Measurements from ENCODE around the gene SERINC2.
"Not testable (repeated sequence)": the region's sequence is repeated elsewhere in the genome, so short reads cannot be mapped to it uniquely, and the experiment has no call there.

Gene SERINC2

GRCh38 chr1:31382379-31382989 is 30.5 kb upstream of the SERINC2 start:
- DNase-seq (ENCODE audit: extremely low read depth in 1 of 2, low read depth in 1 of 2), result no peak

DNA sequence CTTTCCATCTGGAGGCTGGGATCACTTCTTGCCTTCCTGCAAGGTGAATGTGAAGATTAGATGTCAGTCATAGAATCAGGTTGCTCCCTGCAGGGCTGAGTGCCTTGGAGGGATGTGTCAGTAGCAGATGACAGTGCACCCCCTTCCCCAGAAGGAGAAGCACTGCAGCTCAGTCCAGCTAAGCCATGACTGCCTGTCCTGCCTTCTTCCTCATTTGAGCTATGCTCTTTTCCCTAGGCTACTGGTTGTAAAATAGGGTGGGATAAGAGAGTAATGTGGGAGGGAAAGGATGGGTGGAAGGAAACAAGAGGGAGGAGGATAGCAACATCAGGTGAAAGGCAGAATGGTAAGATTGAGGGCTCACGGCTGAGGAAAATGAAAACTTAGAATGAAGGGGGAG is 29.0 kb upstream of the SERINC2 start:
- no peak for DNase-seq (ENCODE audit: extremely low read depth in 1 of 2, low read depth in 1 of 2)

DNA sequence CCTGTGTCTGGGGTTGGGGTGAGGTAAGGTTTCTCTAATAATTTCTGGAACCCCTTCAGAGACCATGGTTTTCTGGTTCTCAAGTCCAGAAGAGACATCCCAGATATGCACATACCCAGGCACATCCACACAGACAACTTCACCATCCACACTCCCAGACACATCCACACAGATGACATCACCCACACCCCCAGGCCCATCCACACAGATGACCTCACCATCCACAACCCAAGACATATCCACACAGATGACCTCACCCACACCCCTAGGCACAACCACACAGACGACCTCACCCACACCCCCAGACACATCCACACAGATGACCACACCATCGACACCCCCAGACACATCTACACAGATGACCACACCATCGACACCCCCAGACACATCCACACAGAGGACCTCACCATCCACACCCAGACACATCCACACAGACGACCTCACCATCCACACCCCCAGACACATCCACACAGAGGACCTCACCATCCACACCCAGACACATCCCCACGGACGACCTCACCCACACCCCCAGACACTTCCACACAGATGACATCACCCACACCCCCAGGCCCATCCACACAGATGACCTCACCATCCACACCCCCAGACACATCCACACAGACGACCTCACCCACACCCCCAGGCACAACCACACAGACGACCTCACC is 26.3 kb upstream of the SERINC2 start:
- not testable (repeated sequence) for DNase-seq (ENCODE audit: extremely low read depth in 1 of 2, low read depth in 1 of 2)

GRCh38 chr1:31387612-31388011 is 25.4 kb upstream of the SERINC2 start:
- DNase-seq (ENCODE audit: extremely low read depth in 1 of 2, low read depth in 1 of 2), result no peak

DNA sequence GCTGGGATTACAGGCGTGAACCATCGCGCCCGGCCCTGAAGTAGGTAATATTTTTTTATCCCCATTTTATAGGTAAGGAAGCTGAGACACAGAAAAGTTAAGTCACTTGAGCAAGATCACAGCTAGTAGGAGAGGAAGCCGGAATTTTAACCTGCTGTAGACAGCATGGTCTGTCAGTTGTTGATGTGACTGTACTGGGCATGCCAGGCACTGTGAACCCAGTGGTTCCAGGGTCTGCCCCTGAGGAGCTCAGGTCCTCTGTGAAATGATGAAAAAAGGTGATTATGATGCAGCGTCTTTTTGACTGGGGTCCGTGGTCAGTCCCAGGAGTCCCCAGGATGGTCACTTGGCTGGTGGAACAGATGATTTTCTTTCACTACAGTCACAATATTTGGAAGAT is 23.4 kb upstream of the SERINC2 start:
- no peak for DNase-seq (ENCODE audit: extremely low read depth in 1 of 2, low read depth in 1 of 2)

GRCh38 chr1:31390071-31390470 is 22.9 kb upstream of the SERINC2 start:
- no peak for DNase-seq (ENCODE audit: extremely low read depth in 1 of 2, low read depth in 1 of 2)

GRCh38 chr1:31393463-31393862 is 19.6 kb upstream of the SERINC2 start:
- DNase-seq (ENCODE audit: extremely low read depth in 1 of 2, low read depth in 1 of 2), result no peak

GRCh38 chr1:31394584-31395193 is 18.3 kb upstream of the SERINC2 start:
- DNase-seq (ENCODE audit: extremely low read depth in 1 of 2, low read depth in 1 of 2), result peak; percentile 37 to 71

DNA sequence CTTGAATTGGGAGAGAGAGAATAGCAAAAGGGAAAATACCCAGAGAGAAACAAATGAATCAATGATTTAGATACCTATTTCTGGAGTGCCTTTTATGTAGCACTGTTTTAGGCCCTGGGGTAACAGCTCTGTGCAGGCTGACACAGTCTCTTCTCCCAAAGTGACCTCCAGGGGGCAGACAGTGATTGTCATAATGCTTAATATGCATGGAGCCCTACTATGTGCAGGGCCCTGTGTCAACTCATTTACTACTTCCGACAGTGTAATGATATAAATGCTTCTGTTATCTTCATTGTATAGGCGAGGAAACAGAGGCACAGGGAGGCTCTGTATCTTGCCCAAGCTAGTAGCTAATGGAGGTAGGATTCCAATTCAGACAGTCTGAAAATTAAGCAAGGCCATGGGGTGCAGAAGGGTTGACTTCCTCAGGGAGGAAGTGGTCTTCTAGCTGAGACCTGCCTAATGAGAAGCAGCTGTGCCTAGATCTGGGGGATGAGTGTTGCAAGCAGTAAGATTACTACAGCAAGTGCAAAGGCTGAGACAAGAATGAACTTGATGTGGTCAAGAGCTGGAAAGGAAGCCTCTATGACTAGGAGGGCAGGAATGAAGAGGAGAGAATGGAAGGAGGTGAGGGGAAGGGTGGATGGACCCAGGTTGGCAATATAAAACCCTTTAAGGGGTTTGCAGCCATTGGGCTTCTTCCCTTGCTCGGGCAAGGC is 16.2 kb upstream of the SERINC2 start:
- no peak for DNase-seq (ENCODE audit: extremely low read depth in 1 of 2, low read depth in 1 of 2)

DNA sequence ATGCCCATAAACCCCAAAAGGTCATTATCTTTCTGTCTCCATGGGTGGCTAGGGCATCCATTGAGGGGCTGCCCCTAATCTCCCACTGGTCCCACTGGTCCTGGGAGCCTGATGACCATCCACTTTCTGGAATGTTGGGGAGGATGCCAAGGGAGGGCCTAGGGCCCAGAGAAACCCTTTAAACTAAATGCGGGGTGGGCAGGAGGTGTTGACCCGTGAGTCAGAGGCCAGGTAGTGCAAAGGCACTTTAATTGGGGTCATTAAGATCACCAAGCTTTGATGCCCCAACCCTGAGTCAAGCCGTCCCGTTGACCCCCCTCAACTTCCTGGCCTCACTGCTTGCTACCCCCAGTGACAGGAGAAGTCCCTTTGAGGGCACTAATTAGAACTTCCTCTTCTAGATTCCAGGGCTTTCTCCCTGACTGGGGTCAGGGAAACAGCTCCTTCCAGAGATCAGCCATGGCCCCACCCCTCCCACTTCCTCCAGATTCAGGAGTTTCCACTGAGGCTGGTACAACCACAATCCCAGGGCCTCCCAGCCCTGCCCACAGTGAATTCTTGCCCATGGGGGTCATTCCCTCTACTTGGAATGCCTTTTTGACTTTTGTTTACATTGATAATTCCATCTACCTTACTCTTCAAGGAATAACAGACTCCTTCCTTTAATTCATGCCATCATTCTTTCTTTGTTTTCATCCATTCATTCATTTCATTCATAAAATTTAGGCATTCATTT is 15.5 kb upstream of the SERINC2 start:
- DNase-seq (ENCODE audit: extremely low read depth in 1 of 2, low read depth in 1 of 2), result no peak

- DNase-seq (ENCODE audit: extremely low read depth in 1 of 2, low read depth in 1 of 2), result no peak
Measured at GRCh38 chr1:31398246-31398645, 14.8 kb upstream of the SERINC2 start.

DNA sequence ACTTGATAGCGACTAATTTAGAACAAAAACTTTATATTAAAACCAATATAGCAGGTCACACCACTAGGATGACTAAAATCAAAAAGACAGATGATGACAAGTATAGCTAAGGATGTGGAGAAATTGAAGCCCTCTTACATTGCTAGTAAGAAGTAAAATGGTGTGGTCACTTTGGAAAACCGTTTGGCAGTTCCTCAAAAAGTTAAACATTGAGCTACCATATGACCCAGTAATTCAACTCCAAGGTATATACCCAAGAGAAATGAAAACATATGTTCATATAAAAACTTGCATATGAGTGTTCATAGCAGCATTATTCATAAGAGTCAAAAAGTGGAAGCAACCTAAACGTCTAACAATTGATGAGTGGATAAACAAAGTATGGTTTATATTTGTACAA is 13.0 kb upstream of the SERINC2 start:
- no peak for DNase-seq (ENCODE audit: extremely low read depth in 1 of 2, low read depth in 1 of 2)

- DNase-seq (ENCODE audit: extremely low read depth in 1 of 2, low read depth in 1 of 2), result no peak
Measured at GRCh38 chr1:31400393-31400792, 12.6 kb upstream of the SERINC2 start.

DNA sequence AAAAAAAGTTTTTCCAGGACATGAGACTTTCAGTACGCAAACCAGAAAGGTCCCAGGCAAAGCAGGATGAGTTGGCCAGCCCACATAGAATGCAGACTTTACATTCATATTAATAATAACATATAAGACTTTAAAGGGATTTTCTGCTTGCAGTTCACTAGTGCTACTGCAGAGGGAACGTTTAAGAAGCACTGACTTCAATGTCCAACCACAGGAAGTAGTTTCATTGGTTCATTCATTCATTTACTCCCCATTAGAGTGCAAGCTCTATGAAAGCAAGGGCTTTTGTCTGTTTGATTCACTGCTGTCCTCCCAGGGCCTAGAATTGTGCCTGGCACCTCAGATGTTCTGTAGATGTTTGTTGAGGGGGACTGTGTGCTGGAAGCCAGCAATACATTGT is 11.8 kb upstream of the SERINC2 start:
- no peak for DNase-seq (ENCODE audit: extremely low read depth in 1 of 2, low read depth in 1 of 2)

DNA sequence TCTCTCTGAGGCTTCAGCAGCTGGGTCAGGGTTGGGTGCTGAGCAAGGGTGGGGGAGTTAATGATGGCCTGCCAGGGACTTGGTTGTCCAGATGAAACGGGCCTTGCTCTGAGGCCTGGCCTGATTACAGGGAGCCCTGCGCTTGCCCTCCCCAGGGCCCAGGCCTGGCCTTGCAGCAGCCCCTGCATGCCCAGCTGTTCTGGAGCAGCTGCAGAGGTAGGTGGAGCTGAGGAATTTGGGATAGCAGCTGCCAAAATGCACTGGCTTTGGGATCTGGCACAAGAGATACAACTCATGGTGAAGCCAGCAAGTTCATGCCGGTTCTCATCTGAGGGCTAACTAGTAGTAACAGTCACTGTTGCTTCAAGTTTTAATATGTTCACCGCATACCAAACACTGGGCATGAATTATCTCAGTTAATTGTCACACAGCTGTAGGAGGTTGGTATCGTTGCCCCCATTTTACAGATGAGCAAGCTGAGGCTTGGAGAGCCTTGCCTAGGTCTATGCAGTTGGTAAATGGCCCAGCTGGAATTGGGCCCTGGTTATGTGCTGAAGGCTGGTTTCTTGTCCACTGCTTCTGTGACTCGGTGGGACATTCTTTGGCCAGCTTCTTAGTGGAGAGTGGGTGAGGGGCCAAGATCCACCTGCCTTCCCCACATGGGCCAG is 7.3 kb upstream of the SERINC2 start:
- DNase-seq (ENCODE audit: extremely low read depth in 1 of 2, low read depth in 1 of 2), result no peak

DNA sequence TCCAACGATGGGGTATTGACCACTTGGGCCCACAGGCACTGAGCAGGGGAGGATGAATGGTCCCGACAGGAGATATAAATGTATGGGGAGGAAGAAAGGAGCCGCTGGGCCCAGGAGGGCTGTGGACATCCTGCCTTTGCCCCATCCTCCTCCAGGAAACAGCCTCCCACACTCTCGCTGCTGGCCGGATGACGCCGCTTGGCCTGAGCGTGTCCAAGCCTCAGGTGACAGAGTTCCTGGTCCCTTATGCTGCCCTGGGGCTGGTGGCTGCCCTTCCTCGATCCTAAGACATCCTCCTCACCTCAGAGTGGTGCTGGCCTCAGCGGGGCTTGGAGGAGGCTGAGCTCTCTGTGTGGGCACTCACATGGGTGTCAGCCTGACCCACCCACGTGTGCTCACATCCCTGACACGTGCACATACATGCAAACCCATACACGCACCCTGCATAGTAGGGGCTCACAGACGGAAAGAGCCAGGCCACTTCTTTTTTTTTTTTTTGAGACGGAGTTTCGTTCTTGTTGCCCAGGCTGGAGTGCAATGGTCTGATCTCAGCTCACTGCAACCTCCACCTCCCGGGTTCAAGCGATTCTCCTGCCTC is 5.9 kb upstream of the SERINC2 start:
- no peak for DNase-seq (ENCODE audit: extremely low read depth in 1 of 2, low read depth in 1 of 2)

GRCh38 chr1:31408788-31409318 is 4.2 kb upstream of the SERINC2 start:
- no peak for DNase-seq (ENCODE audit: extremely low read depth in 1 of 2, low read depth in 1 of 2)

- DNase-seq (ENCODE audit: extremely low read depth in 1 of 2, low read depth in 1 of 2), result no peak
Measured at GRCh38 chr1:31409946-31410858, 2.8 kb upstream of the SERINC2 start.

GRCh38 chr1:31410871-31411270 is 2.1 kb upstream of the SERINC2 start:
- DNase-seq (ENCODE audit: extremely low read depth in 1 of 2, low read depth in 1 of 2), result no peak
